ENCODE results near the gene SGF29. TPM values are rescaled to one million over a fixed set of nuclear protein-coding genes. Genes with fewer than 3 reads are reported as not detected.

SGF29 gene
- total and polyA plus RNA-seq, 9 of the 15 experiments (the other 6 are each of a cell fraction or from before 2014, with no cell fraction given), result 2.6 to 36.1 (median 21.2) TPM

DNA sequence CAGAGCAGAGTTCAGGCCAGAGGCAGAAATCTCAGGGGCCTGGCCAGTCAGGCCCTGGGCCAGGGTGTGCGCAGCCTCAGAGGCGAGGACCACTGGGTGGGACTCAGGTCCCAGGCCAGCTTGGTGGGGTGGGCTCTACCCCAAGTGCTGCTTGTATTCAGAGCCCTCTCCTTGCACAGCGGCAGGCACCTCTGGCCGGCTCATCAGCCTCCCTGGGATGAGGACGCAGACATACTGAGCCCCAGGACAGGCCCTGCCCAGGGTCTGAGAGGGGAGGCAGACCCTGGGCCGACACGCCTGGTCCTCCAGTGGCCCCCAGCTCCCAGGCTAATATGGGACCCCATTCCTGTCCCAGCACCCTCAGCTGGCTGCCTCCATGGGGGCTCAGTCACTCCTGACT lies 39.5 kb upstream of the SGF29 start (continued):
- TF ChIP-seq, protein P1, sequence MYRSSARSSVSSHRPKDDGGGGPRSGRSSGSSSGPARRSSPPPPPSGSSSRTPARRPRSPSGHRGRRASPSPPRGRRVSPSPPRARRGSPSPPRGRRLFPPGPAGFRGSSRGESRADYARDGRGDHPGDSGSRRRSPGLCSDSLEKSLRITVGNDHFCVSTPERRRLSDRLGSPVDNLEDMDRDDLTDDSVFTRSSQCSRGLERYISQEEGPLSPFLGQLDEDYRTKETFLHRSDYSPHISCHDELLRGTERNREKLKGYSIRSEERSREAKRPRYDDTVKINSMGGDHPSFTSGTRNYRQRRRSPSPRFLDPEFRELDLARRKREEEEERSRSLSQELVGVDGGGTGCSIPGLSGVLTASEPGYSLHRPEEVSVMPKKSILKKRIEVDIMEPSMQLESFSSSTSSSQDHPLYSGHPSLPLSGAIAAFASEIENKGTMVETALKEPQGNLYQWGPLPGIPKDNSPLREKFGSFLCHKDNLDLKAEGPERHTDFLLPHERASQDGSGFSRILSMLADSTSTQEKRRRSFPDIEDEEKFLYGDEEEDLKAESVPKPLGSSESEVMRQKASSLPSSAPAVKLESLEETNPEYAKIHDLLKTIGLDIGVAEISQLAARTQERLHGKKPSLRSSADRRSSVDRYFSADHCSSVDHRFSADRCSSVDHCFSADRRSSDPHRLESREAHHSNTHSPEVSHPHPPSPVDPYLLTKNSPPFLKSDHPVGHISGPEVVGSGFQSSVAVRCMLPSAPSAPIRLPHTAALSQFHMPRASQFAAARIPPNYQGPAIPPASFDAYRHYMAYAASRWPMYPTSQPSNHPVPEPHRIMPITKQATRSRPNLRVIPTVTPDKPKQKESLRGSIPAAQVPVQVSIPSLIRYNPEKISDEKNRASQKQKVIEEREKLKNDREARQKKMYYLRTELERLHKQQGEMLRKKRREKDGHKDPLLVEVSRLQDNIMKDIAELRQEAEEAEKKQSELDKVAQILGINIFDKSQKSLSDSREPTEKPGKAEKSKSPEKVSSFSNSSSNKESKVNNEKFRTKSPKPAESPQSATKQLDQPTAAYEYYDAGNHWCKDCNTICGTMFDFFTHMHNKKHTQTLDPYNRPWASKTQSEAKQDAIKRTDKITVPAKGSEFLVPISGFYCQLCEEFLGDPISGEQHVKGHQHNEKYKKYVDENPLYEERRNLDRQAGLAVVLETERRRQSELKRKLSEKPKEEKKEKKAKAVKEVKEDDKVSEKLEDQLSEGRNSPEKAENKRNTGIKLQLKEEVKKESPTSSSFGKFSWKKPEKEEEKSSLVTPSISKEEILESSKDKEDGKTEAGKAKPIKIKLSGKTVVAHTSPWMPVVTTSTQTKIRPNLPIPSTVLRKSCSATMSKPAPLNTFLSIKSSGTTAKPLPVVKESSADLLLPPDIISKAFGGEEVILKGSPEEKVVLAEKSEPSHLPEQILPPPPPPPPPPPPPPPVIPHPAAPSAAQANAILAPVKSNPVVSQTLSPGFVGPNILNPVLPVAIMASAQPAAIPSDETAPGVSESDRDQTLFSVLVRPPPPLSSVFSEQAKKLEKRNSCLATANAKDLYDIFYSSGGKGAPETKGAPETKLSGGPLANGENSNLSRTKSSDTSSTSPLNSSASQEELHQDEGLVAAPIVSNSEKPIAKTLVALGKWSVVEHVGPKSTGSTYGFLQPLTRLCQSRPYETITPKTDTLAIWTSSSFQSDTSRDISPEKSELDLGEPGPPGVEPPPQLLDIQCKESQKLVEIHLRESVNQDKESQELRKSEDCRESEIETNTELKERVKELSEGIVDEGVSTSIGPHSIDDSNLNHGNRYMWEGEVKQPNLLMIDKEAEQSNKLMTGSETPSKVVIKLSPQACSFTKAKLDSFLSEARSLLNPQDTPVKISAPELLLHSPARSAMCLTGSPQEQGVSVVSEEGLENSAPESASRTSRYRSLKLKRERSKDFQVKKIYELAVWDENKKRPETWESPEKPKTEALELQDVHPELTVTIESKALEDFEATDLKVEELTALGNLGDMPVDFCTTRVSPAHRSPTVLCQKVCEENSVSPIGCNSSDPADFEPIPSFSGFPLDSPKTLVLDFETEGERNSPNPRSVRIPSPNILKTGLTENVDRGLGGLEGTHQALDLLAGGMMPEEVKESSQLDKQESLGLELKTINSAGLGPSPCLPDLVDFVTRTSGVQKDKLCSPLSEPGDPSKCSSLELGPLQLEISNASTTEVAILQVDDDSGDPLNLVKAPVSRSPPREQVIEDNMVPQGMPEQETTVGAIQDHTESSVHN (IDR thresholded peaks at IDR 0.05; ENCODE audit: borderline replicate concordance in 1 of 2, low read depth in 1 of 2), result no peak
- TF ChIP-seq HSF4 (CRISPR knock-in tag; IDR thresholded peaks at IDR 0.05; ENCODE audit: borderline replicate concordance) (no peak), XRCC4 (IDR thresholded peaks at IDR 0.05; ENCODE audit: extremely low read depth, insufficient read depth, insufficient read length) (no peak), U2AF2 (optimal IDR thresholded peaks at IDR 0.05; ENCODE audit: low read depth, low read length) (no peak), CTBP1 (IDR thresholded peaks at IDR 0.05; ENCODE audit: borderline replicate concordance) (no peak), FOXK2 (conservative IDR thresholded peaks at IDR 0.05 in 1 of 2, IDR thresholded peaks at IDR 0.05 in 1 of 2; ENCODE audit: low read depth in 2 of 2) (no peak)
